Kidney (tissue), 14 donors: Measurements from ENCODE around the gene KCNMB2. TPM values are rescaled to one million over a fixed set of nuclear protein-coding genes. Genes with fewer than 3 reads are reported as not detected.

Experiments used
- DNase-seq, 5 donors: peaks; one replicate each; pipeline ENCODE4 v3.0.0-alpha.2; 2013 to 2020
- FAIRE-seq: peaks from 2 replicates; lab custom pipeline; 2012; peaks lifted over from hg19 to GRCh38; lab: Jason Lieb, UNC
- H3K27ac ChIP-seq, 2 donors: one replicate each; pipeline ENCODE4 v1.7.0; 2013; ENCODE audit warnings: low read depth in 2 of 2, low read length in 2 of 2, inconsistent platforms in 1 of 2
- H3K27me3 ChIP-seq: one replicate; pipeline ENCODE4 v1.7.1; 2013; ENCODE audit warnings: low read length, inconsistent platforms; ENCODE audit not compliant: control insufficient read depth, insufficient read depth
- H3K36me3 ChIP-seq, 3 donors: one replicate each; pipeline versions ENCODE4 v1.7.0 to v1.7.1; 2013; ENCODE audit warnings: low read length in 3 of 3, control low read depth in 1 of 3, inconsistent platforms in 1 of 3; ENCODE audit not compliant: insufficient read depth in 3 of 3, control insufficient read depth in 2 of 3
- H3K4me1 ChIP-seq, 3 donors: one replicate each; pipeline versions ENCODE4 v1.7.0 to v1.7.1; 2013; ENCODE audit warnings: low read length in 3 of 3, inconsistent platforms in 1 of 3, low read depth in 1 of 3; ENCODE audit not compliant: control insufficient read depth in 2 of 3, insufficient read depth in 2 of 3
- H3K4me3 ChIP-seq, 3 donors: one replicate each; pipeline versions ENCODE4 v1.7.0 to v1.8.1; 2013; ENCODE audit warnings: low read length in 3 of 3, control low read depth in 1 of 3, inconsistent platforms in 1 of 3
- H3K9ac ChIP-seq, 3 donors: one replicate each; pipeline versions ENCODE4 v1.7.0 to v1.7.1; 2013; ENCODE audit warnings: low read length in 3 of 3, control low read depth in 1 of 3, inconsistent platforms in 1 of 3
- H3K9me3 ChIP-seq, 3 donors: one replicate each; pipeline versions ENCODE4 v1.7.0 to v1.7.1; 2013; ENCODE audit warnings: low read length in 3 of 3, control low read depth in 1 of 3, inconsistent platforms in 1 of 3; ENCODE audit not compliant: control insufficient read depth in 2 of 3, insufficient read depth in 1 of 3
- intact Hi-C: fragments of 100-400 bp; cut with DNase I; formaldehyde crosslinking; loops from one replicate; pipeline ENCODE4 v1.11.1; 2022
- polyA plus RNA-seq: library from polyadenylated mRNA; stranded (reverse); fragments of 350-450 nt; fragmentation: Illumina TruSeq; extraction: RNeasy Lipid Tissue Mini Kit (QIAGEN cat#74804); gene quantifications from one replicate; pipeline ENCODE4 v1.2.3, GENCODE V29; 2014; ENCODE audit warnings: low read depth, low replicate concordance; ENCODE audit not compliant: insufficient read depth
- total RNA-seq: library from RNA; stranded (reverse); fragmentation: NEBNext Ultra II Directional; extraction: Animal tissue kit (Norgen Biotek cat#: 25700); gene quantifications from one replicate; pipeline ENCODE4 v1.2.1, GENCODE V29; 2021
- TF ChIP-seq, protein P1 (sequence below): IDR thresholded peaks from 3 replicates; pipeline ENCODE4 v1.5.1; 2012; ENCODE audit warnings: mild to moderate bottlenecking, moderate library complexity, borderline replicate concordance; ENCODE audit not compliant: insufficient read depth; ENCODE audit errors: extremely low read depth
- donor health status: control.
- donor health status: control.
- donor health status: control.
- donor health status: control.
- donor health status: control.
- donor health status: DM: yes; HTN: yes; CAD: no.
- donor health status: Normal renal cell carcinoma (clear cell type).

KCNMB2 gene
- total and polyA plus RNA-seq, 2 donors from 2014 or later = 2.1 to 4.4 TPM

DNA sequence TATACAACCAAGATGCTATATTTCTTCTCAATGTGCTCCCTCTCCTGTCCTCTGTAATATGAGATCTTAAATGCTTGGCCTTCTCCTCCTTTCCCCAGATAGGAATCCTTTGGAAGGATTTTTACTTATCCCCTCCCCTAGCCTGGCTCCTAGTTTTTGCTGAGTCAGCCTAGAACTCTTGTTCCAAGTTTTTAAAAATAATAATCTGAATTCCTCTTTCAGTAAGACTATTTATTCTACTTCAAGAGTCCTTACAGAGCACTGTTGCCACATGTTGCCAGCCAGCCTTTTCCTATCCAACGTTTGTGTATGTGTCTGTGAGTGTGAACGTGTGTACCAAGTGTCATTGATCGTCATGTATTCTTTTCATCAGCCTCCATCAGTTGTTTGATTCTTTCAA, 11.0 kb upstream of the KCNMB2 start:
- DNase-seq (peak in 2 of 5 donors; percentile 13 to 40), FAIRE-seq (no peak)
- Histone ChIP-seq H3K4me1 (no peaks in the 10 kb centered on the region), H3K27me3 (no peaks in the 10 kb centered on the region), H3K9ac (no peak overlapping the region), H3K4me3 (no peak overlapping the region), H3K36me3 (no peaks in the 10 kb centered on the region), H3K27ac (no peak overlapping the region), H3K9me3 (no peaks in the 10 kb centered on the region)
- intact Hi-C loops = no loop called here
- TF ChIP-seq, protein P1, sequence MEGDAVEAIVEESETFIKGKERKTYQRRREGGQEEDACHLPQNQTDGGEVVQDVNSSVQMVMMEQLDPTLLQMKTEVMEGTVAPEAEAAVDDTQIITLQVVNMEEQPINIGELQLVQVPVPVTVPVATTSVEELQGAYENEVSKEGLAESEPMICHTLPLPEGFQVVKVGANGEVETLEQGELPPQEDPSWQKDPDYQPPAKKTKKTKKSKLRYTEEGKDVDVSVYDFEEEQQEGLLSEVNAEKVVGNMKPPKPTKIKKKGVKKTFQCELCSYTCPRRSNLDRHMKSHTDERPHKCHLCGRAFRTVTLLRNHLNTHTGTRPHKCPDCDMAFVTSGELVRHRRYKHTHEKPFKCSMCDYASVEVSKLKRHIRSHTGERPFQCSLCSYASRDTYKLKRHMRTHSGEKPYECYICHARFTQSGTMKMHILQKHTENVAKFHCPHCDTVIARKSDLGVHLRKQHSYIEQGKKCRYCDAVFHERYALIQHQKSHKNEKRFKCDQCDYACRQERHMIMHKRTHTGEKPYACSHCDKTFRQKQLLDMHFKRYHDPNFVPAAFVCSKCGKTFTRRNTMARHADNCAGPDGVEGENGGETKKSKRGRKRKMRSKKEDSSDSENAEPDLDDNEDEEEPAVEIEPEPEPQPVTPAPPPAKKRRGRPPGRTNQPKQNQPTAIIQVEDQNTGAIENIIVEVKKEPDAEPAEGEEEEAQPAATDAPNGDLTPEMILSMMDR = no peak

DNA sequence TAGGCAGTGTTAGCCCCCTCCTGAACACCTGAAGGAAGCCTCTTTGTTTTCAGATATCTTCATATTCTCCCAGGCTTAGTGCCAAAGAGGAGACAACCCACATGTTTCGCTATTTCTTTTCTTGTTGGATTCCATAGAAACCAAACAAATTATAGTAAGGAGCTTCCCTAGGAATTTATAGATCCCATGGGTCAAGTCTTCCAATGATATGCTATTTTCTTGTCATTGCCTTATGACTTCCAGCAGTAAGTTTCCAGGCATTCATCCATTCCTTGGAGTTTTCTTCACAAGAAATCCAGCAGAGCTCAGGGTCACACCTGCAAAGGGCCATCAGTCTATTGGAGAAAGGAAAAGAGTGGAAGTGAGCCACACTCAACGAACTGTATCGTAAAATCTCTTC, 9.9 kb upstream of the KCNMB2 start:
- DNase-seq (no peak), FAIRE-seq (no peak)
- no peaks in the 10 kb centered on the region for H3K9me3 ChIP-seq
- no peaks in the 10 kb centered on the region for H3K27me3 ChIP-seq
- H3K4me1 ChIP-seq = no peaks in the 10 kb centered on the region
- intact Hi-C loops = no loop called here
- no peak overlapping the region for H3K4me3 ChIP-seq
- no peak overlapping the region for H3K9ac ChIP-seq
- no peaks in the 10 kb centered on the region for H3K36me3 ChIP-seq
- TF ChIP-seq, protein P1 = no peak
- no peak overlapping the region for H3K27ac ChIP-seq

DNA sequence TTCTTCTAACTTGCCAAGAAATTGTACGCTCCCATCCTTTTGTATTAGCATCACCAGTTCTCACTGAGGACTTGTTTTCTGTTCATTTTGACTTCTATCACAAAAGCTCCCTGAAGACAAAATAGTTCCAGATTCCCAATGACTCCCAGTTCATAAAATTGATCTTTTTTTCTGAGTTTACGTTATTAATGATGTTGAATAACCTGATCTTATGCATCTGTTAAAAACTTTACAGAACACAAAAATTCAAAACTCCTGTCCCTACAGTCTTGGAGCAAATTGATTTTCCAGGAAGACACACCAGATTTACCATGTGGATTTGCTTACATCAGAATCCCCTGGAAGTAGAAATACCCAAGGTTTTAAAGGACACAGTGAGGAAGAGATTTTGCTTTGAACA, 8.3 kb upstream of the KCNMB2 start:
- no peak overlapping the region for H3K4me3 ChIP-seq
- no peak overlapping the region for H3K27ac ChIP-seq
- TF ChIP-seq, protein P1 = no peak
- intact Hi-C loops = no loop called here
- H3K9ac ChIP-seq = no peak overlapping the region
- H3K4me1 ChIP-seq = no peaks in the 10 kb centered on the region
- no peak for DNase-seq
- H3K27me3 ChIP-seq = no peaks in the 10 kb centered on the region
- no peak for FAIRE-seq
- no peaks in the 10 kb centered on the region for H3K36me3 ChIP-seq
- H3K9me3 ChIP-seq = no peaks in the 10 kb centered on the region

DNA sequence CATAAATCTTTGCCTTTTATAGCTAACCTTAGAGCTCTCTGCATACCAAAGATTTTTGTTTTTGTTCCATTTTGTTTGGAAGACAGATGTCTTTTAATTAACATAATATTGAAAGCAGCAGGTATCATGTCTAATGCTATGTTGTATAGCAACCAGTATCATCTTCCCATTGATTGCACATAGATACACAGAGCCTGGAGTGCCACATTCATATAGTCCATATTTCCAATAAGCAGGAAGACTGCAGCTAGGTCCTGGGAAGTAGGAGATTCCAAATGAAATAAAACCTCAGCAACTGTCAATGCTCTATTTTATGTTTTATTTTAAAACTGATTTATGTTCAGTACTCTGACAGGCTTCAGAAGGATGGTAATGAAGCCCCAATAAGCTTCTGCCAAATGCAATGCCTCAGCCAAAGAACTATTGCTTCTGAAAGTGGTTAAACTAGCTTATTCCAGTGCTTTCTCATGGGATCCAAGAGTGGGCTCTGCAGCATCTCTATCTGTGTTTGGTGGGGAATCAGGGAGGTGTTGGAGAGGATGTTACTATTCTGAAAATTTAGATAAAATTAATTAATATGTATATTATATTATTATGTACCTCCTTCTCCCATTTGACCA, 6.5 kb upstream of the KCNMB2 start:
- Histone ChIP-seq H3K9me3 (no peaks in the 10 kb centered on the region), H3K36me3 (no peaks in the 10 kb centered on the region), H3K9ac (no peak overlapping the region), H3K27me3 (no peaks in the 10 kb centered on the region), H3K4me3 (no peak overlapping the region), H3K27ac (no peak overlapping the region), H3K4me1 (no peaks in the 10 kb centered on the region)
- FAIRE-seq (no peak), DNase-seq (no peak)
- TF ChIP-seq, protein P1 = no peak
- intact Hi-C loops = no loop called here
